Measurements from ENCODE around the gene MED9. TPM values are rescaled to one million over a fixed set of nuclear protein-coding genes. Genes with fewer than 3 reads are reported as not detected.

The MED9 gene
- total and polyA plus RNA-seq, 2 donors (not counting 1 experiment from before 2014, with no cell fraction given): 10.5 to 11.7 TPM

GRCh38 chr17:17510456-17511292 is 33.9 kb downstream of the MED9 start:
- no peak overlapping the region for H3K4me2 ChIP-seq (ENCODE audit: extremely low read depth, insufficient read depth, low read length)
- H3K79me2 ChIP-seq (ENCODE audit: control insufficient read depth, insufficient read depth, low read length): no peaks in the 10 kb centered on the region
- H2AFZ ChIP-seq (ENCODE audit: low read length): no peak overlapping the region
- H3K9me3 ChIP-seq (ENCODE audit: control insufficient read depth, insufficient read depth, low read depth, low read length): no peaks in the 10 kb centered on the region
- DNase-seq (ENCODE audit: low read depth in 2 of 2): no peak
- no peaks in the 10 kb centered on the region for H3K27me3 ChIP-seq (ENCODE audit: control insufficient read depth, insufficient read depth, low read length)
- H4K20me1 ChIP-seq (ENCODE audit: control insufficient read depth, extremely low read depth, insufficient read depth, low read length): no peaks in the 10 kb centered on the region
- H3K4me1 ChIP-seq (ENCODE audit: control insufficient read depth, extremely low read depth, insufficient read depth, low read length): peaks cover 4% of the 10 kb centered on the region
- TF ChIP-seq, protein P1, sequence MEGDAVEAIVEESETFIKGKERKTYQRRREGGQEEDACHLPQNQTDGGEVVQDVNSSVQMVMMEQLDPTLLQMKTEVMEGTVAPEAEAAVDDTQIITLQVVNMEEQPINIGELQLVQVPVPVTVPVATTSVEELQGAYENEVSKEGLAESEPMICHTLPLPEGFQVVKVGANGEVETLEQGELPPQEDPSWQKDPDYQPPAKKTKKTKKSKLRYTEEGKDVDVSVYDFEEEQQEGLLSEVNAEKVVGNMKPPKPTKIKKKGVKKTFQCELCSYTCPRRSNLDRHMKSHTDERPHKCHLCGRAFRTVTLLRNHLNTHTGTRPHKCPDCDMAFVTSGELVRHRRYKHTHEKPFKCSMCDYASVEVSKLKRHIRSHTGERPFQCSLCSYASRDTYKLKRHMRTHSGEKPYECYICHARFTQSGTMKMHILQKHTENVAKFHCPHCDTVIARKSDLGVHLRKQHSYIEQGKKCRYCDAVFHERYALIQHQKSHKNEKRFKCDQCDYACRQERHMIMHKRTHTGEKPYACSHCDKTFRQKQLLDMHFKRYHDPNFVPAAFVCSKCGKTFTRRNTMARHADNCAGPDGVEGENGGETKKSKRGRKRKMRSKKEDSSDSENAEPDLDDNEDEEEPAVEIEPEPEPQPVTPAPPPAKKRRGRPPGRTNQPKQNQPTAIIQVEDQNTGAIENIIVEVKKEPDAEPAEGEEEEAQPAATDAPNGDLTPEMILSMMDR (conservative IDR thresholded peaks at IDR 0.05 in 1 of 2, IDR thresholded peaks at IDR 0.05 in 1 of 2; ENCODE audit: low read depth in 1 of 2, low read length in 2 of 2): no peak
- TF ChIP-seq EZH2 (IDR thresholded peaks at IDR 0.05; ENCODE audit: low read length, missing control alignments): no peak
- no peak overlapping the region for H3K4me3 ChIP-seq (replicated peaks in 1 of 4; ENCODE audit: control extremely low read depth in 1 of 4, insufficient read depth in 1 of 4, low read depth in 3 of 4, low read length in 4 of 4)
- no peak overlapping the region for H3K27ac ChIP-seq (ENCODE audit: insufficient read depth, low read length)
- H3K9ac ChIP-seq (ENCODE audit: insufficient read depth, low read length): no peak overlapping the region
- H3K36me3 ChIP-seq (ENCODE audit: control insufficient read depth, insufficient read depth, low read length): no peaks in the 10 kb centered on the region

- Histone ChIP-seq H3K79me2 (ENCODE audit: control insufficient read depth, insufficient read depth, low read length) (no peaks in the 10 kb centered on the region), H3K27me3 (ENCODE audit: control insufficient read depth, insufficient read depth, low read length) (no peaks in the 10 kb centered on the region), H3K4me2 (ENCODE audit: extremely low read depth, insufficient read depth, low read length) (no peak overlapping the region), H3K36me3 (ENCODE audit: control insufficient read depth, insufficient read depth, low read length) (no peaks in the 10 kb centered on the region), H4K20me1 (ENCODE audit: control insufficient read depth, extremely low read depth, insufficient read depth, low read length) (no peaks in the 10 kb centered on the region), H3K9me3 (ENCODE audit: control insufficient read depth, insufficient read depth, low read depth, low read length) (no peaks in the 10 kb centered on the region), H2AFZ (ENCODE audit: low read length) (no peak overlapping the region), H3K4me1 (ENCODE audit: control insufficient read depth, extremely low read depth, insufficient read depth, low read length) (peaks cover 4% of the 10 kb centered on the region), H3K9ac (ENCODE audit: insufficient read depth, low read length) (peak overlapping the region; percentile 2), H3K4me3 (replicated peaks in 1 of 4; ENCODE audit: control extremely low read depth in 1 of 4, insufficient read depth in 1 of 4, low read depth in 3 of 4, low read length in 4 of 4) (no peak overlapping the region), H3K27ac (ENCODE audit: insufficient read depth, low read length) (no peak overlapping the region)
- TF ChIP-seq, protein P1 (conservative IDR thresholded peaks at IDR 0.05 in 1 of 2, IDR thresholded peaks at IDR 0.05 in 1 of 2; ENCODE audit: low read depth in 1 of 2, low read length in 2 of 2): no peak
- TF ChIP-seq EZH2 (IDR thresholded peaks at IDR 0.05; ENCODE audit: low read length, missing control alignments): no peak
- DNase-seq (ENCODE audit: low read depth in 2 of 2): no peak
Measured at GRCh38 chr17:17511293-17511741, 34.5 kb downstream of the MED9 start.

- Histone ChIP-seq H3K9ac (ENCODE audit: insufficient read depth, low read length) (no peak overlapping the region), H3K9me3 (ENCODE audit: control insufficient read depth, insufficient read depth, low read depth, low read length) (no peaks in the 10 kb centered on the region), H3K79me2 (ENCODE audit: control insufficient read depth, insufficient read depth, low read length) (no peaks in the 10 kb centered on the region), H3K27ac (ENCODE audit: insufficient read depth, low read length) (no peak overlapping the region), H3K4me1 (ENCODE audit: control insufficient read depth, extremely low read depth, insufficient read depth, low read length) (peaks cover 4% of the 10 kb centered on the region), H3K36me3 (ENCODE audit: control insufficient read depth, insufficient read depth, low read length) (no peaks in the 10 kb centered on the region), H4K20me1 (ENCODE audit: control insufficient read depth, extremely low read depth, insufficient read depth, low read length) (no peaks in the 10 kb centered on the region), H3K4me2 (ENCODE audit: extremely low read depth, insufficient read depth, low read length) (no peak overlapping the region), H3K27me3 (ENCODE audit: control insufficient read depth, insufficient read depth, low read length) (no peaks in the 10 kb centered on the region), H2AFZ (ENCODE audit: low read length) (no peak overlapping the region), H3K4me3 (replicated peaks in 1 of 4; ENCODE audit: control extremely low read depth in 1 of 4, insufficient read depth in 1 of 4, low read depth in 3 of 4, low read length in 4 of 4) (no peak overlapping the region)
- peak; percentile 83 to 97 for DNase-seq (ENCODE audit: low read depth in 2 of 2)
- TF ChIP-seq, protein P1 (conservative IDR thresholded peaks at IDR 0.05 in 1 of 2, IDR thresholded peaks at IDR 0.05 in 1 of 2; ENCODE audit: low read depth in 1 of 2, low read length in 2 of 2): no peak
- TF ChIP-seq EZH2 (IDR thresholded peaks at IDR 0.05; ENCODE audit: low read length, missing control alignments): no peak
Measured at GRCh38 chr17:17511881-17512858, 35.4 kb downstream of the MED9 start.

Measured in fibroblast of lung (primary cell).